VCaP (cell line): Measurements from ENCODE around the gene IFNL3.

Experiments used
- H3K27ac ChIP-seq: fragments of 450-650 bp; 2 replicates; pipeline ENCODE4 v1.5.1; 2017
- CTCF ChIP-seq: fragments of 450-650 bp; conservative IDR thresholded peaks from 2 replicates; pipeline ENCODE4 v1.5.1; 2017; ENCODE audit warnings: mild to moderate bottlenecking, moderate library complexity

Gene IFNL3

DNA sequence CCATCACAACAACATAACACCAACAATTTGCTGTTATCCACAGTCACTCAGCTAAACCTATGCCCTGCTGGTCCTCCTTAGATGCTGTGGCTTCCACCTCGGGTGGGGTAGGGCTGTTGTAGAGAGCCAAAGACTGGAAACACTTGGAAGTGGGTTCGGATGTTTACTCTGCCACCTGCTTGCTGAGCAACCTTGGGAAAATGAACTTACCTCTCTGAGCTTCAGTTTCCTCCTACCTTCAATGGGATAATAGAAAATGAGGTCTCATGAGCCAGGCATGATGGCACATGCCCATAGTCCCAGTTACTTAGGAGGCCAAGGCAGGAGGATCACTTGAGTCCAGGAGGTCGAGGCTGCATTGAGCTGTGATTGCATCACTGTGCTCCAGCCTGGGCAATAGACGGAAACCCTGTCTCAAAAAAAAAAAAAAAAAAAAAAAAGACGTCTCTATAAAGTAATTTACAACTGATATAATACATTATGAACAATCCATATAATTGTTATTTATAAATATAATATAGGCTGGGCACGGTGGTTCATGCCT, 37.4 kb downstream of the IFNL3 start:
- H3K27ac ChIP-seq = no peak overlapping the region
- TF ChIP-seq CTCF = no peak

- H3K27ac ChIP-seq = no peak overlapping the region
- no peak for TF ChIP-seq CTCF
These were observed 38.7 kb downstream of the IFNL3 start for GRCh38 chr19:39206122-39206521.

DNA sequence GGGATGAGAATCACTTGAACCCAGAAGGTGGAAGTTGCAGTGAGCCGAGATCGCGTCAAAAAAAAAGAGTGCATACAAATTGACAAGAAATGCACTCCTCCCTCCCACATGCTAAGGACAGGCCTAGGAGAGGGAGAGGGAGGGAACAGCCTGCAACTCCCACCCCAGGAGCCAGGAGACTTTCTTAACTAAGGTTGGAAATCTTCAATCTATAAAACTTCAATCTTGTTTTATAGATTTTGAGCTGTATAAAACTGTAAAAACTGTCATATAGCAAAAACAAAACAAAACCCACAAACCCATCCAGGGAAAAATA, 39.4 kb downstream of the IFNL3 start:
- no peak for TF ChIP-seq CTCF
- H3K27ac ChIP-seq = no peak overlapping the region

DNA sequence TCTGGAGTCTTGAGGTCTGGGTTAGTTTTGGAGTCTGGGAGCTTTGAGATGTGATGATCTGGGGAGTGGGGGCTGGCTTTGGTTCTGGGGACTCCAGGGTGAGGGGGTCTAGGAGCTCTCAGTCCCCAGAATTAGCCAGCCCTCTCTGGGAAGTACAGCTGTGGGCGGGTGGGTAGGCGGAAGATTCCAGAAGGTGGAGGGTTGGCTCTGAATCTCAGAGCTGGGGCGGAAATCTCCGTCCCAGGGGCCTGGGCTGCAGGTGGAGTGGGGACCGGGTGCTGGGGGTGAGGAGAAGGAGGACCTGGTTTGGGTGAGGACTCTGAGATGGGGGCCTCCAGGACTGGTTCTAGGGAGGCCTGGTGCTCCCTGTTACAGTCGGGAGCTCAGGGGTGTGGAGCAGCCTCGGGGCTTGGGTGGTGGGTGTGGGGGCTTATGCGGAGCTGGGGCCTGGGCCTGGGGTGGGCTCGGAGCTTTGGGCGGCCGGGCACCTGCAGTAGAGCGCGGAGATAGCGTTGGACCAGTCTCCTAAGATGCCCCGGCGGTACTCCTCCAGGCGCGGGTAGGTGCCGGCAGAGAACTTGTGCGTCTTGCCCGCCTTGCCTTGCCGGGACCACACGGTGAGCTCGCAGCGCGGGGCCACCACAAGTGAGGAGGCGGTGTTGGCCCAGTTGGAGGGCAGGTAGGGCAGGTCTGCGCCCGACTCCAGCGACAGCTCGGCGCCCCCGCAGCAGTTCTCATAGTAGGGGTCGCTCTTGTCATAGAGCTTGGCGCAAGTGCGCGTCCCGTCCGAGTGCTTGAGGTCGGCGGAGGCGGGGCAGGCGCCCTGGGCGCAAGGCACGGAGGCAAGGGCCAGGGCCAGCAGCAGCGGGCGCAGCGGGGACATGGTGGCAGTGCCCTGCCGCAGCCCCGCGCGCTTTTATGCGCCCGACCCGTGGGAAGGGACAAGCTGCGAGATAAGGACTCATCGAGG, 41.1 kb downstream of the IFNL3 start, which contains the start of gene SYCN:
Gene SYCN (minus strand): TSS at position 892 of the 970 bp plus-strand sequence. CDS start 9 bp downstream, at position 883.
- TF ChIP-seq CTCF = no peak
- H3K27ac ChIP-seq = no peak within 1 kb of the TSS

DNA sequence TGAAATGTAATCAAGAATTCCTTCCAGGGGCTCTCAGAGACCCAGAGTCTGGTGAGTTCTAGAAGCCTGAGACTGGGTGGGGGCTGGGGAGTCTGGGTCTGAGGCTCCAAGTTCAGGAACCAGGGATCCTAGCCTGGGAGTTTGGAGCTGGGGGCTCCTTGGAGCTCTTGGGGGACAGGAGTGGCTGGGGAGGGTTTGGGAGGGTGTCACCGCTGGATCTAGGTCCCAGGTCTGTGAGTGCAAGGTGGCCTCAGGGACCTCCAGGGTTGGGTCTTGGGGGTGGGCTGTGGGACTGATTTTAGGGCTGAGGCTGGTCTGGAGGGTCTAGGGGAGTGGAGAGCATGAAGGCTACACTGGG, 41.8 kb downstream of the IFNL3 start:
- H3K27ac ChIP-seq = no peak overlapping the region
- no peak for TF ChIP-seq CTCF

DNA sequence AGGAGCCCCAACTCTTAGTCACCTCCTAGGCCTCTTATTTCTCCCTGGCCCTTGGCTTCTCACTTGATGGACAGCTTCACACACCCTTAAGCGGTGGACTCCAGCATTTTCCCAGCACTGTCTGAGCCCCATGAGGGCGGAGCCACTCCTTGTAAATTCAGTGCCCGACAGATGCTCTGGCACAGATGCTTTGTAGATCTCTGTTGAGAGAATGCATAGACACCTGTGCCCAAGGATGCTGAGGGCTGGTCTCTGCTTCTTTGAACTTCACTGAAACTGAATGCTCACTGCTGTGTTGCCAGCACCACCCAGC, 44.0 kb downstream of the IFNL3 start:
- TF ChIP-seq CTCF = no peak

DNA sequence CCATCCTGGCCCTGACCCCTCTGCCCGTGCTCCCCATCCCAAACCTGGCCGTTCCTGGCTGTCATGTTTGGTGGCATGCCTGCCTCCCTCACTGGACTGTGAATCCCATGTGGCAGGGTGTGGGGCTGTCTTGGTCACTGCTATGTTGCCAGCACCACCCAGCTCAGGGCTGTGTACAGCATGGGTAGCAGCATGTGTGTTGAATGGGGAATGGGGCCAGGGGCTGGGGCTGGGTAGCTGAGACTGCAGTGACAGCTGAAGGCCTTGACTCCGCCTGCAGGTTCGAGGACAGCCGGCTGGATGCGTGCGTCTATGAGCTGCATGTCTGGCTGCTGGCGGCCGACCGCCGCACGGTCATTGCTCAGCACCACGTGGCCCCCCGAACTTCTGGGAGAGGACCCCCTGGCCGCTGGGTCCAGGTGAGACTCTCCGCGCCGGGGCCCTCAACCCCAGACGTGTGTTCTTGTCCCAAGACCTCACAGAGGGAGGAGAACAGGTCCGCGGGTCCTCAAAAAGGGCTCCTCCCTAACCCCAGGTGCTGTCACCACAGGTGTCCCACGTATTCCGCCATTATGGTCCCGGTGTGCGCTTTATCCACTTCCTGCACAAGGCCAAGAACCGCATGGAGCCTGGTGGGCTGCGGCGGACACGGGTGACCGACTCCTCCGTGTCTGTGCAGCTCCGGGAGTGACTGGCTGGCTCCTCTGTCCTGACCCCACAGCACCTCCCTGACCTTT, 44.6 kb downstream of the IFNL3 start:
- TF ChIP-seq CTCF = no peak
- no peak overlapping the region for H3K27ac ChIP-seq

More for the DNA sequence above, 44.0 kb downstream of the IFNL3 start:
- H3K27ac ChIP-seq = no peak overlapping the region
